Osteoblast (primary cell): ENCODE results near the gene CHCHD3. TPM values are rescaled to one million over a fixed set of nuclear protein-coding genes. Genes with fewer than 3 reads are reported as not detected.

Source experiments
- DNase-seq: peaks from one replicate; pipeline ENCODE4 v3.0.0; 2011; ENCODE audit warnings: low spot score, mixed read lengths; ENCODE audit not compliant: insufficient read length; ENCODE audit errors: missing footprints
- H2AFZ ChIP-seq: 2 replicates; pipeline ENCODE4 v1.6.0; 2011; ENCODE audit warnings: mild to moderate bottlenecking, low read length
- H3K27ac ChIP-seq: 2 replicates; pipeline ENCODE4 v1.5.1; 2011; ENCODE audit warnings: mild to moderate bottlenecking, low read depth, low read length, moderate library complexity
- H3K27me3 ChIP-seq: 2 replicates; pipeline ENCODE4 v1.6.0; 2012; ENCODE audit warnings: mild to moderate bottlenecking, control low read depth, inconsistent platforms, low read length, moderate library complexity; ENCODE audit not compliant: insufficient read depth
- H3K36me3 ChIP-seq: 2 replicates; pipeline ENCODE4 v1.5.1; 2011; ENCODE audit warnings: mild to moderate bottlenecking, low read length, control low read depth, moderate library complexity; ENCODE audit not compliant: insufficient read depth
- H3K4me1 ChIP-seq: 2 replicates; pipeline ENCODE4 v1.5.1; 2011; ENCODE audit warnings: mild to moderate bottlenecking, low read length, control low read depth, moderate library complexity; ENCODE audit not compliant: insufficient read depth
- H3K4me2 ChIP-seq: 2 replicates; pipeline ENCODE4 v1.6.0; 2011; ENCODE audit warnings: mild to moderate bottlenecking, low read length; ENCODE audit not compliant: insufficient read depth
- H3K4me3 ChIP-seq: fragments of 200-600 bp; sonication (generic); 3 replicates; pipeline ENCODE4 v1.5.1; 2012; ENCODE audit warnings: mild to moderate bottlenecking, low read length, inconsistent platforms; ENCODE audit not compliant: insufficient read depth
- H3K79me2 ChIP-seq: 2 replicates; pipeline ENCODE4 v1.6.0; 2012; ENCODE audit warnings: mild to moderate bottlenecking, low read length, control low read depth, inconsistent platforms; ENCODE audit not compliant: insufficient read depth
- H3K9me3 ChIP-seq: 2 replicates; pipeline ENCODE4 v1.5.1; 2011; ENCODE audit warnings: low read depth, low read length, control low read depth
- H4K20me1 ChIP-seq: 2 replicates; pipeline ENCODE4 v1.6.0; 2012; ENCODE audit warnings: mild to moderate bottlenecking, low read length, control low read depth; ENCODE audit not compliant: insufficient read depth
- total RNA-seq: library from RNA; depleted of rRNA; stranded (reverse); fragments of >200 nt; gene quantifications from 2 replicates; pipeline ENCODE4 v1.2.3, GENCODE V29; 2012
- TF ChIP-seq, protein P1 (sequence below): IDR thresholded peaks from 2 replicates; pipeline ENCODE4 v1.5.1; 2011; ENCODE audit warnings: mild to moderate bottlenecking, low read depth, low read length, moderate library complexity; ENCODE audit errors: extremely low read depth

CHCHD3 gene
- total RNA-seq, 1 donor, result 89.8 TPM

DNA sequence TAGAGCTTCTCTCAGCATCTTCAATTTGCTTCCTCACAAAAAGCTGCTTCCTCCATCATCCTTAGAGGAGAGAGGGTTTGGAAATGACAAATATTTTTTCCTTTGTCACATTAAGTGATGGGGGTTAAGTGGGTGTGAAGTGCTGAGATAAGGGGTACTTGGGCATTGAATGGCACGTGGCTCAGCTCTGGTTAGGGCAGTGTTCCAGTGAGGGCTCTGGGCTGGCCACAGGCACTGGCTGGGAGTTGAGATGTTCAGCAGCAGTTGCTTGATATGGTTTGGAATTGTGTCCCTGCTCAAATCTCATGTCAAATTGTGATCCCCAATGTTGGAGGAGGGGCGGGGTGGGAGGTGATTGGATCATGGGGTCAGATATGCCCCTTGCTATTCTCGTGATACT is 33.7 kb upstream of the CHCHD3 start:
- H3K79me2 ChIP-seq, result no peaks in the 10 kb centered on the region
- no peak overlapping the region for H3K4me2 ChIP-seq
- no peaks in the 10 kb centered on the region for H3K36me3 ChIP-seq
- H3K4me1 ChIP-seq, result no peaks in the 10 kb centered on the region
- H4K20me1 ChIP-seq, result no peaks in the 10 kb centered on the region
- no peak overlapping the region for H2AFZ ChIP-seq
- H3K27me3 ChIP-seq, result peaks cover 28% of the 10 kb centered on the region
- no peak overlapping the region for H3K27ac ChIP-seq
- H3K9me3 ChIP-seq, result no peaks in the 10 kb centered on the region
- no peak for DNase-seq
- TF ChIP-seq, protein P1, sequence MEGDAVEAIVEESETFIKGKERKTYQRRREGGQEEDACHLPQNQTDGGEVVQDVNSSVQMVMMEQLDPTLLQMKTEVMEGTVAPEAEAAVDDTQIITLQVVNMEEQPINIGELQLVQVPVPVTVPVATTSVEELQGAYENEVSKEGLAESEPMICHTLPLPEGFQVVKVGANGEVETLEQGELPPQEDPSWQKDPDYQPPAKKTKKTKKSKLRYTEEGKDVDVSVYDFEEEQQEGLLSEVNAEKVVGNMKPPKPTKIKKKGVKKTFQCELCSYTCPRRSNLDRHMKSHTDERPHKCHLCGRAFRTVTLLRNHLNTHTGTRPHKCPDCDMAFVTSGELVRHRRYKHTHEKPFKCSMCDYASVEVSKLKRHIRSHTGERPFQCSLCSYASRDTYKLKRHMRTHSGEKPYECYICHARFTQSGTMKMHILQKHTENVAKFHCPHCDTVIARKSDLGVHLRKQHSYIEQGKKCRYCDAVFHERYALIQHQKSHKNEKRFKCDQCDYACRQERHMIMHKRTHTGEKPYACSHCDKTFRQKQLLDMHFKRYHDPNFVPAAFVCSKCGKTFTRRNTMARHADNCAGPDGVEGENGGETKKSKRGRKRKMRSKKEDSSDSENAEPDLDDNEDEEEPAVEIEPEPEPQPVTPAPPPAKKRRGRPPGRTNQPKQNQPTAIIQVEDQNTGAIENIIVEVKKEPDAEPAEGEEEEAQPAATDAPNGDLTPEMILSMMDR, result no peak
- H3K4me3 ChIP-seq, result no peak overlapping the region

DNA sequence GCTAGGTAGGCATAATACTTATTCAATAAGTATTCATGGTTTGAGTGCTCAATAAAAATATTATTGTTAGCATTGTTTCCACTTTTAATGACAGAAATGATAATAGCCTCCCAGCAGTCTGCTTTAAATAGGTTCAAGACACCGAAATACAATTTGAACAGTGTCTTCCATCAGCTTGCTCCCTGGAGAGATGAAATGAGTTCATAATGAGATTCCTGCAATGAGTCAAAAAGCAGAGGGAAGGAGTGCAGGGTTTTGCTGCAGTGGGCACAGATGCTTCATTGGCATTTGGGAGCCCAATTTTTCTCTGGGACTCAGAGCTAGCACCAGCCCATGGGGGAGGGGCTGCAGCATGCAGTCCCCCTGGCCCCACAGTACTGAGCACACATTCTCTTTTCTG is 32.6 kb upstream of the CHCHD3 start:
- Histone ChIP-seq H3K27me3 (peaks cover 28% of the 10 kb centered on the region), H3K36me3 (no peaks in the 10 kb centered on the region), H3K79me2 (no peaks in the 10 kb centered on the region), H3K9me3 (no peaks in the 10 kb centered on the region), H3K4me2 (no peak overlapping the region), H4K20me1 (no peaks in the 10 kb centered on the region), H3K4me1 (no peaks in the 10 kb centered on the region), H3K27ac (no peak overlapping the region), H2AFZ (no peak overlapping the region), H3K4me3 (no peak overlapping the region)
- TF ChIP-seq, protein P1, result no peak
- DNase-seq, result no peak

DNA sequence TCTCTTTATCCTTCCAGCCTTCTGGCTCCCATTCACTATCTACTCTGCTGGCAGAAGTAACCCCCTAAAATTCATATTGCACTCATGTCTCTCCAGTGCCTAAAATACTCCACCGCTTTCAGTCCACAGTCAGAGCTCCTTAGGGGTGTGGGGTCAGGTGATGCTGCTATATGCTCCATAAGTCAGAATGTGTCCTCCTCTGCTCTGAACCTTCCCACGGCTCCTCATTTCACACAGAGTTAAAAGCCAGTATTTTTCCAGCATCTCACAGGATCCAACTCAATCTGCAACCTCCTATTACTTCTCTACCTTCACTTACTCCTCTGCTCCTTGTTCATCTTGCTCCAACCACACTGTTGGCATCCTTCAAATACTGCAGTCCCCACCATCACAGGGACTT is 31.1 kb upstream of the CHCHD3 start:
- no peaks in the 10 kb centered on the region for H3K79me2 ChIP-seq
- H2AFZ ChIP-seq, result no peak overlapping the region
- no peak for DNase-seq
- H4K20me1 ChIP-seq, result no peaks in the 10 kb centered on the region
- no peak overlapping the region for H3K4me3 ChIP-seq
- H3K4me1 ChIP-seq, result no peaks in the 10 kb centered on the region
- TF ChIP-seq, protein P1, result no peak
- no peak overlapping the region for H3K27ac ChIP-seq
- no peak overlapping the region for H3K4me2 ChIP-seq
- no peaks in the 10 kb centered on the region for H3K9me3 ChIP-seq
- peaks cover 23% of the 10 kb centered on the region for H3K27me3 ChIP-seq
- no peaks in the 10 kb centered on the region for H3K36me3 ChIP-seq

DNA sequence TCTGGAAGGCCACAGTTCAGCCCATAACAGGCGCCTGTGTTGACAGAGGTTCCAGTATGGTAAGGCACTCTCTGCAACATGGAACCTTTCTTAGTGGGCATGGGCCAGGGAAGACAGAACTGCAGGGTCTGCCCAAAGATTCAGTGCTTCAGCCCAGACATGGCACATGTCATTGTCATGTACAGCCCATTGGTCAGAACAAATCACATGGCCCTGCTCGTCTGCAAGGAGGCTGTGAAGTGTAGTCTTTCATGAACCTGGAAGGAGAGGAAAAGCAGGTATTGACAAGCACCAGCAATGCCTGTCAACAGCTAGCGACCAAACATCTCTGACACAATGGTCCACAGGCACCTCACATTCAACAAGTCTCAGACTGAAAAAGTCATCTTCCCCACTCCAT is 30.4 kb upstream of the CHCHD3 start:
- Histone ChIP-seq H4K20me1 (no peaks in the 10 kb centered on the region), H2AFZ (no peak overlapping the region), H3K79me2 (no peaks in the 10 kb centered on the region), H3K4me2 (no peak overlapping the region), H3K27ac (no peak overlapping the region), H3K36me3 (no peaks in the 10 kb centered on the region), H3K4me1 (no peaks in the 10 kb centered on the region), H3K9me3 (no peaks in the 10 kb centered on the region), H3K27me3 (peaks cover 23% of the 10 kb centered on the region), H3K4me3 (no peak overlapping the region)
- TF ChIP-seq, protein P1, result no peak
- DNase-seq, result no peak
